ENCODE results near the gene USP31.
A peak's percentile ranks its signal among the peaks of the same experiment; 100 is the strongest.

The USP31 gene

GRCh38 chr16:23066676-23067075 is 82.6 kb downstream of the USP31 start:
- DNase-seq (ENCODE audit: insufficient read length, low spot score): no peak
- no peak for FAIRE-seq

- DNase-seq (ENCODE audit: insufficient read length, low spot score) (no peak), FAIRE-seq (no peak)
These were observed 84.6 kb downstream of the USP31 start for GRCh38 chr16:23064639-23065038.

DNA sequence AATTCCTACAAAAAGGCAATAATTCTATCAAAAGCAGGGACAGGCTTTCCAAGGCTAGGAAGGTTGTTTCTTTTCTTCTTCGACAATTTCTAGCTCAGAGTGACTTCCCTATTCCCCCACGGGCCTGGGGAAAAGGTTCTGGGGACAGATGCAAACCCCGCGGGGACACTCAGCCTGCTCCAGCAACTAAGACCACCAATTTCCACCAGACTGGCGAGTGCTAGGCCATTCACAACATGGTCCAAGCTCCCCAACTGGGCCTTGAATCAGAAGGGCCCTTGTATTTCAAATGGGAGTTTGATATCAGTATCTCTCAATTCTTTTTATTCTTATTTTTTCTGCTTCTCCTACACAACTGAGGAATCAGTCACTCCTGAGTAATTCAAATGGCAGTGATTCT is 86.7 kb downstream of the USP31 start:
- no peak for DNase-seq (ENCODE audit: insufficient read length, low spot score)
- FAIRE-seq: no peak

DNA sequence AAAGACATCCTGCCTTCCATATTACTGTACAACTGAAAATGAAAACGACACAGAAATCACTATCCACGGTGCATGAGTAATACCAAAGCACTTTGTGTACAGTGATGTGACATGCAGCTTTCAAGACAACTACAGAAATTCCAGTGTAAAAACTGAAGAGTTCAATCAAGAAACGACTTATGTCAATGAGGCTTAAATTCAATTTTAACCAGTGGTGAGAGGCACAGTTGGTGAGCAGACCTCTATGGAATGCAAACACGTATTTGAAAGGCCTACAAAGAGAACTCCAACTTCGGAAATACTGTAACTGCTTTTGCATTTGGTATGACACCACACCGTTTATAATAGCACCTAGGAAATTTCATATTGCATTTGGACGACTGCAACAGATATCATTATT is 87.6 kb downstream of the USP31 start:
- no peak for FAIRE-seq

DNA sequence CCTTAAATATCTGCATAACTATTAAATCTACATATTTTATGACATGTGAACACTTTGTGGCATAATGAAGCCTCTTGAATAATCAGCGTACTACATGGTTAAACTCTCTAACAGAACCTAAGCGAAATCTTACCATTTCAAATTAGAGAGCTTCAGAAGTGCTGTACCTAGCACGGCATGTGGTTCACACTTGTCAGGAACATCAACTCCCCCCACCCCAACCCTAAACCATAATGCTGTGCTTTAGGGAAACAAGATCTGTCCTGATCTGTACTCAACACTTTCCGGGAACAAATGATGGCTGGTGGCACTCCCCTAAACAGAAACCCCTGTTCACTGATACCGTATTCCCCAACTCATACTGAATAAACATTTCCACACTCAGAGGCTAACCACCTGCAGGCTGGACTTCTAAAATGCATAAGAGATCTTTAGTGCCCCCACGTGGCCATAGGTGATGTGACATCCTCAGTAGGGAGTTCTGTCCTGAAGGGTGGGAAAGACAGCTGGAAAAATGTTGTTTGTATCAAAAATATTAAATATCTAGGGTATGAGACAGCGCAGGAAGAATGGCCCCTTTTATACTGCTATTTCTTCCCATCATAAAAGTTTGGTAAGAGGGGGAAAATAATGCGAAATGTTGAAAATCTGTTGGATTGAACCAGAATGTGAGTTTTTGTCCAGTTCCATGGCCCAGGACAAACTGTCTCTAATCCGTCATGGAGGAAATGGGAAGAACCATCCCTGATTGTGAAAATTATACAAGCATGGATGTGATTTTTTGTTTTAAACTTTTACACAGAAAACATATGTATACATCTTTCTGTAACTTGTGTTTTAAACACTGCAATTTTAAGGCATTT is 88.6 kb downstream of the USP31 start:
- peak; percentile 79 for FAIRE-seq
- peak; percentile 42 for DNase-seq (ENCODE audit: insufficient read length, low spot score)

More for the DNA sequence above, 87.6 kb downstream of the USP31 start:
- no peak for DNase-seq (ENCODE audit: insufficient read length, low spot score)

- FAIRE-seq: no peak
These were observed 89.8 kb downstream of the USP31 start for GRCh38 chr16:23059433-23059832.

GRCh38 chr16:23058576-23058975 is 90.7 kb downstream of the USP31 start:
- DNase-seq (ENCODE audit: insufficient read length, low spot score) (no peak), FAIRE-seq (no peak)

More at GRCh38 chr16:23059433-23059832, 89.8 kb downstream of the USP31 start:
- DNase-seq (ENCODE audit: insufficient read length, low spot score): no peak

DNA sequence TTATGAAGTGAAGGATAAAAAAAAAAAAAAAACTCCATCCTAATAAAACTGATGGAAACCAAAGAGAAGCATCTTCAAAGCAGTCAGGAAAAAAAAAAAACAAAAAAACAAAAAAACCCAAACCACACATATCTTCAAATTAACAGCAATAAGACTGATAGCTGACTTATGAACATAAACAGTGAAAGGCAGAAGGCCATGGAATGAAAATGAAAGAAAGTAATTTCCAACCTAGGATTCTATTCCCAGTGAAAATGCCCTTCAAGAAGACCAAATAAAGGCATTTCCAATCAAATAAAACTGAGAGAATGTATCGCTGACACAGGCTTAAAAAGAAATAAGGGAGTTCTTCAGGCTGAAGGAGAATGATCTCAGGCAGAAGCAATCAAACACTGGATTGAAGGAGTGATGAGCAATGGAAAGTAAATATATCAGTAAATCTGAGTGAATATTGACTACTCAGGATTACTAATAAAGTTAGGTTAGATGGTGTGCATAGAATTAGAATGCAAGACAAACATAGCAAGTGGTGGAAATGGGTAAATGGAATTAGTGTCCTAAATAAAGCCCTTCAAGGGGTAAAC is 92.1 kb downstream of the USP31 start:
- FAIRE-seq: no peak

GRCh38 chr16:23055481-23055880 is 93.8 kb downstream of the USP31 start:
- FAIRE-seq: no peak

More for the DNA sequence above, 92.1 kb downstream of the USP31 start:
- no peak for DNase-seq (ENCODE audit: insufficient read length, low spot score)

GRCh38 chr16:23052908-23053580 is 96.2 kb downstream of the USP31 start:
- FAIRE-seq (no peak), DNase-seq (ENCODE audit: insufficient read length, low spot score) (no peak)

More at GRCh38 chr16:23055481-23055880, 93.8 kb downstream of the USP31 start:
- DNase-seq (ENCODE audit: insufficient read length, low spot score): no peak

DNA sequence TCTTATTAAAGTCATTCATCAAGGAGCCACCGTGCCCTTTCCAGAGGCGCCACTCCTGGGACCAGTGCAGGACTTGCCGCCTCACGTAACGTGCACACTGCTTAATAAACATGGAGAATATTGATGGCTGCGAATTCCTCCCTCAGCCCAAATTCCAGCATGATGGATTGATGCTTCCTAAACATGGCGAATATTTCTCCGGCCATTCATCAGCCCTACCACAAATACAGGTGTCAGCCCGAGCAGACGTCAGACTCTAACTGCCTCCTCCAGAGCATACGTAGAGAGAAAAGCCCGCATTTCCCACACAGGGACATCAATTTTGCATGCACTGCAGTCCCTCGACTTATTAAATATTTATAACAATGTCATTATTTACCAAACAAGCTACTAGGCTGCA is 97.0 kb downstream of the USP31 start:
- no peak for FAIRE-seq
- DNase-seq (ENCODE audit: insufficient read length, low spot score): no peak

DNA sequence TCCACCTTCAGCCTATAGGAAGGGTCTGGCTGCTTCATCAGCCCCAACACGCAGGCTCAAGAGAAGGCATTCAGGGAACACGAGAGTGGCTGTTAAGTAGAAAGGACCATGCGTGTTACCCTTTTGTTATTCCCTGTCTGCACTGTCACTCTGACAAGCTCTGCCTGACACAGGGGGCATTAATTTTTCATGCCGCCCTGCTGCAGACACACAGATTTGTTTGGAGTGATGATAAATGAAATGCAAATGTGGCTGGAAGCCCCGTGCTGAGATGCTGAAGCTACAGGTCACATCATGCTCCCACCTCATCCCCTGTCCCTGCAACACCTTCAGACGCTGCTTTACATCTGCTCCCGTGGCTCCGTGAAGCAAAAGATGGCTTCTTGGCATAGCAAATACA is 97.7 kb downstream of the USP31 start:
- DNase-seq (ENCODE audit: insufficient read length, low spot score) (no peak), FAIRE-seq (no peak)

GRCh38 chr16:23048164-23048563 is 101.1 kb downstream of the USP31 start:
- FAIRE-seq (no peak), DNase-seq (ENCODE audit: insufficient read length, low spot score) (no peak)

DNA sequence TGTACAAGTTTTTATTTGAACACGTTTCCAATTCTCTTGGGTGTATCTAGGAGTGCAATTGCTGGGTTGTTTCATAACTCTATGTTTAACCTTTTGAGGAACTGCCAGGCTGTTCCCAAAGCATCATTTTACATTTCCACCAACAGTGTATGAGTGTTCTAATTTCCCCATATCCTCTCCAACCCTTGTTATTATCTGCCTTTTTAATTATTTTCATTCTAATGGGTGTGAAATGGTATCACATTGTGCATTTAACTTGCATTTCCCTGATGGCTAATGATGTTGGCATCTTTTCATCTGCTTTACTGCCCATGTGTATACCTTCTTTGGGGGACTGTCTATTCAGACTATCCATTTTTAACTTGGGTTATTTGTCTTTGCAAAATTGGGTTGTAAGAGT is 104.2 kb downstream of the USP31 start:
- DNase-seq (ENCODE audit: insufficient read length, low spot score): no peak
- FAIRE-seq: no peak

- DNase-seq (ENCODE audit: insufficient read length, low spot score) (no peak), FAIRE-seq (no peak)
These were observed 109.0 kb downstream of the USP31 start for GRCh38 chr16:23040246-23040645.

DNA sequence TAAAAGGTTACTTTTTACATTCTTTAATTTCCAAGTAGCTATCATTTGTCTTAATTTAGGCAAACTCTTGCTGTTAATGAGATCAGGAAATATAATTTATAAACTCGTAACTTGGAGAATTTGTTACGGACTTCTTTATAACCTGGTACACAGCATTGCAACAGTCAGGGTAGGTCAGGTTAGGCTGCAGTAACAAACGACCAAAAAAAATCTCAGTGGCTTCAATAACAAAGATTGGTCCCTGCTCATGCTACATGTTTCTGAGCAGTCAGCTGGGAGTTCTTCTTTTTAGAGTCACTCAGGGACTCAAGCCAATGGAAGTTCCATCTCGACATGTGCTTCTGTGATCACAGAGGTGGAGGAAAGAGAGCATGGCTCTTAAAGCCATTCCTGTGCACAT is 110.1 kb downstream of the USP31 start:
- no peak for DNase-seq (ENCODE audit: insufficient read length, low spot score)
- no peak for FAIRE-seq

DNA sequence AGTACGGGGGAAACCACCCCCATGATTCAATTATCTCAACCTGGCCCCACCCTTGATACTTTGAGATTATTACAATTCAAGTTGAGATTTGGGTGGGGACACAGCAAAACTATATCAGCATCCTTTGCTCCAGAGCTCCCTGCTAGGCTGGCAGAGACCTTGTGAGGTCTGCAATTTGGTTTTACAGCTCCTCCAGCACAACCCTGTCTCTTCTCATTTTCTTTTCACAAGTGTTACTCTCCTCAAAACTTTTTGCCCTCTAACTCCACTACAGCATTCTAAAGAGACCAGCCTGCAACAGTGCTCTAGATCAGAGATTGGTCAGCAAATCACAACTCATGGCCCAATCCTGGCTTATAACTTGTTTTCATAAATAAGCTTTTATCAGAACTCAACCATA is 114.0 kb downstream of the USP31 start:
- FAIRE-seq: no peak
- DNase-seq (ENCODE audit: insufficient read length, low spot score): no peak

GRCh38 chr16:23031508-23032098 is 117.6 kb downstream of the USP31 start:
- DNase-seq (ENCODE audit: insufficient read length, low spot score) (no peak), FAIRE-seq (no peak)

DNA sequence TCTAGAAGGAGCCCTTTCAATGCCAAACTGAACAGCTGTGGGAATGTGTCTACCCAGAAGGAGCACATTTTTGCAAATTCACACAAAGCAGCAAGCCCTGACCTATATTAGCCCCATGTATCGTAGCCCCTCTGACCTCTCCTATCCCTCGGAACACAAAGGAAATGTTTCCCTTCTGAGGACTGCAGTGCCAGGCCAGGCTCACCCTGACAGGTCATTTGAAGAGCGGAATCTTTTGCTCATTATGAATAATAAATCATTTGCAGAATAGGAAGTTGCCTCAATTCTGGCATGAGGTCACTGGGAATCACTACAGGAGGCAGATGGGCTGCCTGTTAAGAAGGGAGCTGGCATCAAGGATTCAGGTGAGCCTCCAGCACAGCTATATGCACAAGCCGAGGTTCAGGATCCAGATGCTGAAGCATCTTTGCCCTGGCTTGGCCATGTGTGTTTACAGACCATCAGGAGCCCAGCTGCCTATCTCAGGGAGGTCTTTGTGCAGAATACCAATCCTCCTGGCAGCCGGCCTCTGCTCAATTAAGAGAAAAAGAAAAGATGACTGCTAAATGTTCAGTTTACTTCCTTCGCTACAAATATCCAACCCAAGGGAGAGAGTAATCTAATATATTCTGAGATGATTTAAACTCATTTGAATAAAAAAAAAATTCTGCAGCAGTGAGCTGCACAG is 119.4 kb downstream of the USP31 start:
- FAIRE-seq (no peak), DNase-seq (ENCODE audit: insufficient read length, low spot score) (no peak)

- no peak for DNase-seq (ENCODE audit: insufficient read length, low spot score)
- no peak for FAIRE-seq
These were observed 121.9 kb downstream of the USP31 start for GRCh38 chr16:23027386-23027785.

All from GM19239 (cell line).